Right cardiac atrium (tissue), 5 donors: Measurements from ENCODE around the gene C8B. TPM values are rescaled to one million over a fixed set of nuclear protein-coding genes. Genes with fewer than 3 reads are reported as not detected.

Experiments
- ATAC-seq, 2 donors: fragments of 200-7000 bp; cut with Tn5 transposase; one replicate each; pipeline versions ENCODE4 v1.8.0 to v1.9.1; 2020; ENCODE audit warnings: moderate library complexity in 2 of 2, mild to moderate bottlenecking in 1 of 2
- DNase-seq, 3 donors: peaks; one replicate each; pipeline ENCODE4 v3.0.0-alpha.2; 2020
- H3K27ac ChIP-seq: one replicate; pipeline ENCODE4 v1.5.1; 2013; ENCODE audit warnings: mild to moderate bottlenecking, low read length, control low read depth, moderate library complexity
- H3K27me3 ChIP-seq: one replicate; pipeline ENCODE4 v1.6.1; 2013; ENCODE audit not compliant: control insufficient read depth, insufficient read depth
- H3K4me1 ChIP-seq: one replicate; pipeline ENCODE4 v1.6.1; 2013; ENCODE audit warnings: low read length; ENCODE audit not compliant: control insufficient read depth, insufficient read depth
- H3K4me3 ChIP-seq: one replicate; pipeline ENCODE4 v1.5.1; 2013; ENCODE audit warnings: low read length, control low read depth
- H3K9me3 ChIP-seq: one replicate; pipeline ENCODE4 v1.6.1; 2013; ENCODE audit warnings: low read length; ENCODE audit not compliant: control insufficient read depth
- WGBS: extraction: QIAGEN DNeasy Blood & Tissue Kit; methylation state at CpG from one replicate; pipeline ENCODE4 v1.1.7; 2013; 5-methylcytosine and 5-hydroxymethylcytosine counted together
- intact Hi-C, 4 donors: fragments of 100-400 bp; cut with DNase I; formaldehyde crosslinking; loops; one replicate each; pipeline versions ENCODE4 v1.11.0 to v1.14.0; 2022 to 2023
- polyA plus RNA-seq: library from polyadenylated mRNA; stranded (reverse); fragments of 200-250 nt; gene quantifications from one replicate; pipeline ENCODE4 v1.2.3, GENCODE V29; 2013
- total RNA-seq, 4 donors: library from RNA; stranded (reverse); fragmentation: NEBNext Ultra II Directional; extraction: Animal tissue kit (Norgen Biotek cat#: 25700); gene quantifications; one replicate each; pipeline ENCODE4 v1.2.1, GENCODE V29; 2021
- donor health status: healthy with polysubstance abuse.
- donor health status: DM: no; HTN: yes; CAD: no.
- donor health status: DM: no; HTN: no; CAD: no.
- donor health status: DM: no; HTN: yes; CAD: no; lungs with severe emphysema.
- donor health status: DM: yes; HTN: yes; CAD: no.

Gene C8B
- total and polyA plus RNA-seq, 5 donors: not detected

- H3K4me3 ChIP-seq: no peak overlapping the region
- intact Hi-C loops: no loop called here
- H3K27ac ChIP-seq: no peak overlapping the region
- H3K27me3 ChIP-seq: no peaks in the 10 kb centered on the region
- ATAC-seq (no peak), DNase-seq (no peak)
- H3K4me1 ChIP-seq: no peaks in the 10 kb centered on the region
- 82% methylated on average over 1 of the region's 1 CpG for WGBS
- no peaks in the 10 kb centered on the region for H3K9me3 ChIP-seq
Measured at GRCh38 chr1:56954664-56955063, 11.2 kb downstream of the C8B start.

GRCh38 chr1:56953386-56953785, 12.4 kb downstream of the C8B start:
- Histone ChIP-seq H3K27me3 (no peaks in the 10 kb centered on the region), H3K9me3 (no peaks in the 10 kb centered on the region), H3K4me3 (no peak overlapping the region), H3K27ac (no peak overlapping the region), H3K4me1 (no peaks in the 10 kb centered on the region)
- intact Hi-C loops: no loop called here
- ATAC-seq (no peak), DNase-seq (no peak)
- 32% methylated on average over 5 of the region's 5 CpGs for WGBS

DNA sequence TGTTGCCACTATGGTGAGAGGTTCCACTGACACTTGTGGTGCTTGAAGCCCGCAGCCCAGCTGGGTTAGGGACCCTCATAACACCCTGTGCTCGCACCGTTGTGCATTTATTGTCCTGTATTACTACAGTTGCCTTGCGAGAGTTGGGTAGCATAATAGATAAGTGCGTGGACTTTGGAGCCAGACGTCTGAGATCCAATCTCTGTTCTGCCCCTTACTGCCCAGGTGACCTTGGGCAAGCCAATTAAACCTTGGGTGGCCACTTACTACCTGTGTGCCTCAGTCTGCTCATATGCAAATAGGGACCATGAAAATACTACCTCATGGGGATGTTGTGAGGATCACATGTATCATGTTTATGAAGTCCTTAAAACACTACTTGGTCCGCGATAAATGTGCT, 13.3 kb downstream of the C8B start:
- Histone ChIP-seq H3K4me1 (no peaks in the 10 kb centered on the region), H3K27me3 (no peaks in the 10 kb centered on the region), H3K4me3 (no peak overlapping the region), H3K9me3 (no peaks in the 10 kb centered on the region), H3K27ac (no peak overlapping the region)
- intact Hi-C loops: no loop called here
- DNase-seq: no peak
- ATAC-seq: no peak
- WGBS: 82% methylated on average over 8 of the region's 8 CpGs

GRCh38 chr1:56948403-56949023, 17.3 kb downstream of the C8B start:
- no peak for ATAC-seq
- 60% methylated on average over 1 of the region's 1 CpG for WGBS
- Histone ChIP-seq H3K4me1 (no peaks in the 10 kb centered on the region), H3K9me3 (no peaks in the 10 kb centered on the region), H3K27me3 (no peaks in the 10 kb centered on the region), H3K27ac (no peak overlapping the region), H3K4me3 (no peak overlapping the region)
- no peak for DNase-seq
- intact Hi-C loops: no loop called here

- Histone ChIP-seq H3K27me3 (no peaks in the 10 kb centered on the region), H3K4me3 (no peak overlapping the region), H3K4me1 (no peaks in the 10 kb centered on the region), H3K27ac (no peak overlapping the region), H3K9me3 (no peaks in the 10 kb centered on the region)
- 44% methylated on average over 1 of the region's 1 CpG for WGBS
- ATAC-seq (no peak), DNase-seq (no peak)
- intact Hi-C loops: no loop called here
Measured at GRCh38 chr1:56940039-56940438, 25.8 kb downstream of the C8B start.

DNA sequence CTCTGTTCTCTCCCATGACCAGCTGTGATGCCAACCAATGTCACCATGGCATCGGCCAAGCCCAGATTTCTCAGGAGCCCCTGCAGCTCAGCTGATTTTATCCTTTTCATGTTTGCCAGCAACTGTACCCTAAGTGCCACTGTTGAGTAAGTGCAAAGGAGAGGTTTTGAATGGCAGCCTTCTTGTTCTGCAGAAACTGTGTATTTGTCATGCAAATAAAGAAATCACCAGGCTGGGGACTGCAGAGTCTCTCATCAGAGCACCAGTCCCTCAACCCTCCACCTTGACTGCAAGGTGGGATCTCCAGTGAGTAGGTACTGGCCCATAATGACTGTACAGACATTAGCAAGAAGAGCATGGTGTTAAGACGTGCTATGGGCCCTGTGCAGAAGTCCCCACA, 26.6 kb downstream of the C8B start:
- ATAC-seq (no peak), DNase-seq (no peak)
- H3K27ac ChIP-seq: no peak overlapping the region
- intact Hi-C loops: no loop called here
- H3K9me3 ChIP-seq: no peaks in the 10 kb centered on the region
- 81% methylated on average over 2 of the region's 2 CpGs for WGBS
- H3K4me3 ChIP-seq: no peak overlapping the region
- H3K27me3 ChIP-seq: no peaks in the 10 kb centered on the region
- H3K4me1 ChIP-seq: no peaks in the 10 kb centered on the region

- DNase-seq (no peak), ATAC-seq (no peak)
- Histone ChIP-seq H3K9me3 (no peaks in the 10 kb centered on the region), H3K4me1 (no peaks in the 10 kb centered on the region), H3K4me3 (no peak overlapping the region), H3K27ac (no peak overlapping the region), H3K27me3 (no peaks in the 10 kb centered on the region)
- WGBS: 87% methylated on average over 2 of the region's 2 CpGs
- intact Hi-C loops: no loop called here
Measured at GRCh38 chr1:56938646-56939045, 27.2 kb downstream of the C8B start.

GRCh38 chr1:56934430-56935060, 31.3 kb downstream of the C8B start:
- DNase-seq (no peak), ATAC-seq (no peak)
- no peaks in the 10 kb centered on the region for H3K4me1 ChIP-seq
- no peaks in the 10 kb centered on the region for H3K9me3 ChIP-seq
- H3K4me3 ChIP-seq: no peak overlapping the region
- H3K27me3 ChIP-seq: no peaks in the 10 kb centered on the region
- no peak overlapping the region for H3K27ac ChIP-seq
- intact Hi-C loops: no loop called here
- 15% methylated on average over 1 of the region's 1 CpG for WGBS

- no peak for ATAC-seq
- no peaks in the 10 kb centered on the region for H3K27me3 ChIP-seq
- H3K27ac ChIP-seq: no peak overlapping the region
Measured at GRCh38 chr1:56933606-56934005, 32.2 kb downstream of the C8B start.

DNA sequence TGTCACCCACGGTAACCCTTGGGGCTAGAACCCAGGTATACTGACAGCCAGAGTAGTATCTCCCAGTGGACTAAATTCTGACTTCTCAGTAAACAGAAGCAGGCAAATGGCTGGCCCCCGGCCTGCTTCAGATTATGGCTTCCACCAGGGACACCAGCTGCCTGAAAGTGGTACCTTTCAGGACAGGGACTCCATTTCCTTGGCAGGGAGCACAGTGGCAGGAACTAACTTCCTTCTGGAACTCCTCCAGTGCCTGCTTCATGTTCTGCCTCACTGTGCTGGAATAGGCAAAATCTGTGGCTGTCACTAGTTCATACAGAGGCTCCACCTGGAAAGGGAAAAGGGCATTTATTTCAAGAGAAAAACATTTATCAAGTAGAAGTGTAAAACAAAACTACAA, 32.7 kb downstream of the C8B start:
- Histone ChIP-seq H3K4me3 (no peak overlapping the region), H3K4me1 (no peaks in the 10 kb centered on the region), H3K9me3 (no peaks in the 10 kb centered on the region), H3K27ac (no peak overlapping the region), H3K27me3 (no peaks in the 10 kb centered on the region)
- DNase-seq: no peak
- intact Hi-C loops: no loop called here
- ATAC-seq: no peak
- WGBS: 72% methylated on average over 2 of the region's 2 CpGs

More at GRCh38 chr1:56933606-56934005, 32.2 kb downstream of the C8B start:
- no peaks in the 10 kb centered on the region for H3K9me3 ChIP-seq
- H3K4me1 ChIP-seq: no peaks in the 10 kb centered on the region
- H3K4me3 ChIP-seq: no peak overlapping the region
- WGBS: 75% methylated on average over 2 of the region's 2 CpGs
- no peak for DNase-seq
- intact Hi-C loops: no loop called here

GRCh38 chr1:56931686-56932085, 34.1 kb downstream of the C8B start:
- Histone ChIP-seq H3K9me3 (no peaks in the 10 kb centered on the region), H3K27me3 (no peaks in the 10 kb centered on the region), H3K4me3 (no peak overlapping the region), H3K27ac (no peak overlapping the region), H3K4me1 (no peaks in the 10 kb centered on the region)
- WGBS: 80% methylated on average over 3 of the region's 3 CpGs
- intact Hi-C loops: no loop called here
- DNase-seq: no peak
- ATAC-seq: no peak

- no peak overlapping the region for H3K27ac ChIP-seq
- no peak for DNase-seq
- H3K4me1 ChIP-seq: no peaks in the 10 kb centered on the region
- H3K4me3 ChIP-seq: no peak overlapping the region
- WGBS: 38% methylated on average over 3 of the region's 3 CpGs
- no peaks in the 10 kb centered on the region for H3K9me3 ChIP-seq
- no peak for ATAC-seq
- intact Hi-C loops: no loop called here
- H3K27me3 ChIP-seq: no peaks in the 10 kb centered on the region
Measured at GRCh38 chr1:56931211-56931610, 34.6 kb downstream of the C8B start.
